ENCODE measurements around the gene PLAA.
A peak's percentile ranks its signal among the peaks of the same experiment; 100 is the strongest.
"Not testable (repeated sequence)": the region's sequence is repeated elsewhere in the genome, so short reads cannot be mapped to it uniquely, and the experiment has no call there.

PLAA gene

GRCh38 chr9:26928902-26929495 lies 18.0 kb downstream of the PLAA start:
- no peak for DNase-seq (ENCODE audit: low read depth)

DNA sequence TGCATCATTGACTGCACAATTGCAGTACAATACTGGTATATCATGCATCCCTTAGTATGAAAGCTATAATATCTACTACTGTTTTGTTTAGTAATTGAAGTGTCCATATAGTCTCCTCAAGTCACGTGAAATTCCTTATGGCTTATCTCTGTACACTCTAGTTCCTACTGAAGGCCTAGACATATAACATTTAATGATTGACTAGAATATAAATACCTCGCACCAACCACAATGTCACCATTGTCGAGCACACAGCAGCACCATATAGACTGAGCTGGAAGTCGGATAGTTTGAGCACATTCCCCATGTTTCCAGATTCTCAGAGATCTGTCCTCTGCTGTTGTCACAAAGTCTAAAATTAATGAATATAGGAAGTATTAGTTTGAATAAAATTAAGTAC lies 21.4 kb downstream of the PLAA start:
- no peak for DNase-seq (ENCODE audit: low read depth)

- DNase-seq (ENCODE audit: low read depth): no peak
Measured at GRCh38 chr9:26919698-26920097, 27.3 kb downstream of the PLAA start.

DNA sequence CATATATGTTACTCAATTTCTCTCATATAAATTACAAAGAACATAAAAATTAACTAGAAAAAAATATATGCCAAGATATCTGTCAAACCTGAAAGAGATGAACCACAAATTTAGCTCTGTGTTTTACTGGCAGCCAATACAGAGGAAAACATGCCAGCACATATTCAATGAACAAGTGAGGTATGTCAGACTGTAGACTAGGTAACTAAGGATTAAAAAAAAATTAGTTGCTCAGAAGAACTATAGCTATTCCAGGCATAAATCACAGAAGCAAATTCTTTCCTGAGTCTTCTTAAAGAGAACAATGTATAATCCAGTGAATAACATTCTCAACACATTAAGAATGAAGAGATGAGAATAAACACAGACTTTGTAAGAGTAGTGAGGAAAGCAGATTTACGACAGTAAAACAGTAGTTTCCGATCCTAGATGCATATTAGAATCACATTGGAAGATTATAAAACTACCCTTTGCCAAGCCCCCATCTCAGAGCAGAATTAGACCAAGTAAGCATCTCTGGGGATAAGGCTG lies 33.8 kb downstream of the PLAA start:
- DNase-seq (ENCODE audit: low read depth): no peak

DNA sequence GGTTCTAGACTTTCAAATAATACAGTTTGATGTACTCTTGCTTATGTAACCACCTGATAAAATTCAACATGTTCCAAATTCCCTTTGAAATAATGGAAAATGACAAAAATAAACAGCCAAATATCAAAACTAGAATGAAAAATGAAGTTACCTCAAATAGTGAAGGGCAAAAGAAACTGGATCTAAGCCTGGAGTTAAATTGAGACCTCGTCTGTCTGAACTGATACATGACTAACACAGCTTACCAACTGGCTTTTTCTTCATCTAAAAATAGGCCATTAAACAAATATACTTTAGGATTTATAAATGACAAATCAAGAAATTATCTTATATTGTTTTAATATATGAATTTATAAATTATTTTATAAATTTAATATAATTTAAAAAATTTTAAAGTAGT lies 42.4 kb downstream of the PLAA start:
- no peak for DNase-seq (ENCODE audit: low read depth)

DNA sequence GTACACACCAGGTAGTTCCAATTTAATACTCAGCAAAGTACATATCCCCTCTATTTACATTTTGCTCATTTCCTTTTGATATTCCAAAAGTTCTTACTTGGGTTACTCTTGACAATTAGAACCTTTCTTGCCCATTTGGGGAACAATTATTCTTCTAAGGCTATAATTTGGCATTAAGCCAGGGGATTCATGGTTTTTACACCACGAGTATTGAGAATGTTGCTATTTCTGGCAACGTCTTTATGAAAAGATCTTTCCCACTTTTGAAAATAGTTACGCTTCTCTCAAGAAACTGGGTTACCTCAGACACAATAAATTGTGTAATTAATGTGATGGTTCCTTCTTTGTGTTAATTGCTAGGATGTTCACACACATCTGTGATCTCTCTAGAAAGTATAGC lies 43.0 kb downstream of the PLAA start:
- no peak for DNase-seq (ENCODE audit: low read depth)

GRCh38 chr9:26893030-26893676 lies 53.9 kb downstream of the PLAA start:
- DNase-seq (ENCODE audit: low read depth): no peak

DNA sequence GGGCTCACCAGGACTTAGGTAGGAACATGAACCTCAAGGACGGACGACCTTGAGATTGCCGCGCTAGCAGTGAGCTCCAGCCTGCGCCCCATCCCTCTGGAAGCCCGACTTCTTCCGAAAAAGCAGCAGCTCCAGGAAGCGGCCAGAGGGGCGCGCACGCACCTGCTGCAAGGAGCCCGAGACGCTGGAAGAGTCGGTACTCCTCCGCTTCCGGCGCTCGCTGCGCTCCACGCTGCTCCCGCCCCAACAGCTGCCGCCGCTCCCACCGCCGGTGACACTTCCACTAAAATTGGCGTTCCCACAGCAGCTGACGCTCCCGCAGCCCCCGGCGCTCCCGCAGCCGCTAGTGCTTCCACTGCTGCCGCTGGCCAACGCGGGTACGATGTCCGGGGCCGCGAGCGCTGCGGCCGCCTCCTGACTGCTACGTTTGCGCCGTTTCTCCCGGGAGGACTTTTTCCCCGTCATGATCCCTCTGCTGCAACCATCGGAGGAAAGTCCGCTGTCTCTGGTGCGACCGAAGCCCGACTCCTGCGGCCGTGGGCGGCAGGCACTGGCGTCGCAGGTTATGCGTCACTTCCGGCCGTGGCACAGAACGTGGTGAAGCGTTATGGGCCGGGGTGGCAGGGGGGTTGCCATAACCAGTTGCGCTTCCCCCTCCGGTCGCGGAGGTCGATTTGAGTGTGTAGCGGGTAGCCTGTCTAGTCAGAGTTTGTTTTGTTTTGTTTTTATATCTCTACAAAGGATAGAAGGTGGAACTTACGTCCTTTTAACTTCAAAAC lies 54.6 kb downstream of the PLAA start, which contains the start of gene CAAP1:
Gene CAAP1 (minus strand): TSS at position 552 of the 779 bp plus-strand sequence. CDS start 87 bp downstream, at position 465.
- DNase-seq (ENCODE audit: low read depth): peak; percentile 47

GRCh38 chr9:26891726-26892125 lies 55.3 kb downstream of the PLAA start:
- no peak for DNase-seq (ENCODE audit: low read depth)

DNA sequence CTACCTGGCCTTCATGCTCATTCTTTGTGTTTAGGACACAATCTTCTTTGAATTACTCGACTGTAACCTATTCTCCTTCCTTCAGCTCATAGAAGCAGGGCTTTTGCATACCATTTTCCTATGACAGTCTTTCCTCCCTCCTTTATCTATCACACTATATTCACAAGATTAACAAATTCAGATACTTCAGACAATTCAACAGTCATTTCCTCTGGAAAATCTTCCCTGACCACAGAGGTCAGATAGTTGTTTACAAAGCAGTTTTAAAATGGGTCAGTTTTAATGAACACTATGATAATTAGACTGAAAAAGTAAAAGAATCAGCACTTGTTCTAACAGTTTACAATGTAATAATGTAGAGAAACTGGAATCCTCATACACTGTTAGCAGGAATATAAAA lies 58.8 kb downstream of the PLAA start:
- DNase-seq (ENCODE audit: low read depth): no peak

GRCh38 chr9:26882154-26882553 lies 64.9 kb downstream of the PLAA start:
- no peak for DNase-seq (ENCODE audit: low read depth)

GRCh38 chr9:26880262-26880661 lies 66.8 kb downstream of the PLAA start:
- no peak for DNase-seq (ENCODE audit: low read depth)

DNA sequence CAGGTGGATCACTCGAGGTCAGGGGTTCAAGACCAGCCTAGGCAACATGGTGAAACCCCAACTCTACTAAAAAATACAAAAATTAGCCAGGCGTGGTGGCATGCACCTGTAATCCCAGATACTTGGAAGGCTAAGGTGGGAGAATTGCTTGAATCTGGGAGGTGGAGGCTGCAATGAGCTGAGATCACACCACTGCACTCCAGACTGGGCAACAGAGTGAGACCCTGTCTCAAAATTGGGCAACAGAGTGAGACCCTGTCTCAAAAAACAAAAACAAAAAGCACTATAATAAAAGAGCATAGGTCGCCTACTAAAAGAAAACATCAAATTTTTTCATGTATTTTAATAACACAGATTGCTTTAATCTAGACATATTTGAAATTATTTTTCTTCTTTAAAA lies 71.9 kb downstream of the PLAA start:
- not testable (repeated sequence) for DNase-seq (ENCODE audit: low read depth)

DNA sequence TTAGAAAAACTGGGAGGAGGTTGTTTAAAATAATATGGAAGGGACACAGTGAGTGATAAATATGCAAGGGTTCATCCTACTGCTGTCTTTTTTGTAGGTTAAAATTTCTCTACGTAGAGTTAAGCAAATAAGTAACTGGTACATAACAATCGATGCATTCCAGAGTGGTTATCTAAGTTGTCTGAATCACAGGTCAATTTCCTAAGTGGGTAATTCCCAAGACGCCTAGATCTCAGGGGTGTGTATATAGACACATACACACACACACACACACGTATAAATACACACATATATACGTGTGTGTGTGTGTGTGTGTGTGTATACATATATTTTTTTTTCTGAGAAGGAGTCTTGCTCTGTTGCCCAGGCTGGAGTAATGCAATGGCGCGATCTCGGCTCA lies 76.8 kb downstream of the PLAA start:
- no peak for DNase-seq (ENCODE audit: low read depth)

DNA sequence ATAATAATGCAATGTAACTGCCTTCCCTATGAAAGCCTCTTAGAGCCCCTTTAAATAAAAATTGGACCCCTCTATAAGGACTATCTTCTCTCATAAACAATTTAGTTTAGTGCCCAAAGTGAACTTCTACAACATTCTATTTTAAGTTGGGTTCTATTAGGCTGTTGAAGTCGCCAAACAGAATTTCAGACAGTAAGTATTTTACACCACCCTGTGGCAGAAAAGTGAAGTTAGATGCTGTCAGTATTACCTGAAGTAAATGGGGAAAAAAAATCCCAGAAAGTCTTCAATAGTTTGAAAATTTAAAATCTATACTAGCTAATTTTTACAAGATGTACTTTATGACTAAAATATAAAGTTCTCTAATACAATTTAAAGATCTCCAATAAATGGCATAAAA lies 84.0 kb downstream of the PLAA start:
- DNase-seq (ENCODE audit: low read depth): no peak

- DNase-seq (ENCODE audit: low read depth): peak; percentile 90
Measured at GRCh38 chr9:26856413-26857032, 90.5 kb downstream of the PLAA start.

Measured in CMK (cell line).